Fibroblast of lung (primary cell): Measurements from ENCODE around the gene ARL17A.
"Not testable (repeated sequence)": the region's sequence is repeated elsewhere in the genome, so short reads cannot be mapped to it uniquely, and the experiment has no call there.

Experiments
- CTCF ChIP-seq, 2 donors: IDR thresholded peaks in 1 of 2; conservative IDR thresholded peaks in 1 of 2; 1 replicate in 1 of 2; 2 replicates in 1 of 2; pipeline ENCODE4 v1.5.1; 2011 to 2012; ENCODE audit warnings: low read length in 2 of 2, control low read depth in 1 of 2, inconsistent platforms in 1 of 2, low read depth in 1 of 2, mild to moderate bottlenecking in 1 of 2
- EZH2 ChIP-seq: IDR thresholded peaks from 2 replicates; pipeline ENCODE4 v1.5.1; 2012; ENCODE audit warnings: low read length, control low read depth, mild to moderate bottlenecking; ENCODE audit errors: missing control alignments

GRCh38 chr17:46617121-46617520, 37.6 kb upstream of the ARL17A start:
- TF ChIP-seq EZH2; CTCF (conservative IDR thresholded peaks at IDR 0.05 in 1 of 2, IDR thresholded peaks at IDR 0.05 in 1 of 2; ENCODE audit: low read depth in 1 of 2, low read length in 2 of 2): not testable (repeated sequence)
